Immature natural killer cell (primary cell): ENCODE data around the gene TMEM39A. TPM values are rescaled to one million over a fixed set of nuclear protein-coding genes. Genes with fewer than 3 reads are reported as not detected.
A peak's percentile ranks its signal among the peaks of the same experiment; 100 is the strongest.

Experiments
- DNase-seq, 3 donors: peaks; one replicate each; pipeline ENCODE4 v3.0.0; 2022; ENCODE audit warnings: mixed read lengths in 1 of 3
- H3K27ac Mint-ChIP-seq, 6 donors: one replicate each; pipeline ENCODE4 v1.8.0; 2020; ENCODE audit warnings: mixed read lengths in 6 of 6, mild to moderate bottlenecking in 5 of 6, inconsistent platforms in 4 of 6, moderate library complexity in 3 of 6
- H3K27me3 Mint-ChIP-seq, 3 donors: one replicate each; pipeline ENCODE4 v1.8.0; 2020 to 2021; ENCODE audit warnings: low read depth in 3 of 3, mild to moderate bottlenecking in 3 of 3, mixed read lengths in 3 of 3, moderate library complexity in 3 of 3, inconsistent platforms in 1 of 3
- H3K36me3 Mint-ChIP-seq, 3 donors: one replicate each; pipeline ENCODE4 v1.8.0; 2020; ENCODE audit warnings: mixed read lengths in 3 of 3, inconsistent platforms in 2 of 3, mild to moderate bottlenecking in 2 of 3
- H3K4me1 Mint-ChIP-seq, 2 donors: one replicate each; pipeline ENCODE4 v1.8.0; 2020; ENCODE audit warnings: inconsistent platforms in 2 of 2, mild to moderate bottlenecking in 2 of 2, mixed read lengths in 2 of 2, moderate library complexity in 1 of 2
- H3K4me3 Mint-ChIP-seq, 5 donors: one replicate each; pipeline ENCODE4 v1.8.0; 2020; ENCODE audit warnings: mild to moderate bottlenecking in 5 of 5, mixed read lengths in 5 of 5, inconsistent platforms in 3 of 5, moderate library complexity in 3 of 5
- H3K9me3 Mint-ChIP-seq, 6 donors: one replicate each; pipeline ENCODE4 v1.8.0; 2020; ENCODE audit warnings: mild to moderate bottlenecking in 6 of 6, mixed read lengths in 6 of 6, inconsistent platforms in 4 of 6, moderate library complexity in 3 of 6
- polyA plus RNA-seq, 3 donors: library from polyadenylated mRNA; unstranded; fragments of 300-500 nt; fragmentation: Illumina TruSeq; gene quantifications; one replicate each; pipeline ENCODE4 v1.2.3, GENCODE V29; 2021

The TMEM39A gene
- polyA plus RNA-seq, 3 donors from 2014 or later: 6.5 to 21.6 (median 8.7) TPM

DNA sequence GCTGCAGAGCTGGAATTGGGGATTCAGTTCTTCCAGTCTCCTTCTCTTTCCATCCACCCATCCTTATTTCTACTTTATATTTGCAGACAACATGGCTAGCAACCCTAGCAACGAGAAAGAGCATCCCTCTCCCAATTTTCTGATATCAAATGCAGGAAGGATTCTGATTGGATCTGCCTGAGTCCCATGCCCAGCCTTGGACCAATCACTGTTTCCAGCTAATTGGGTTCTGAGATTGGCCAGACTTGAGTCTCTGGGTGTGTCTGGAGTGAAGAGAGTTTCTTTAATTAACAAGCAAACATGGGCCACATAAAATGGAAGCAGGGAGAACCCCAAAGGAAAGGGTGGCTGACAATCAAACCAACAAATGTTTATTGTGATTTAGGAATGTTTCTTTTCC lies 60.6 kb downstream of the TMEM39A start:
- Mint-ChIP-seq H3K27me3 (peaks cover 0 to 2% (median 0%) of the 10 kb centered on the region in 3 donors), H3K4me1 (no peaks in the 10 kb centered on the region), H3K36me3 (peaks cover 6 to 31% (median 20%) of the 10 kb centered on the region in 3 donors), H3K9me3 (no peaks in the 10 kb centered on the region), H3K27ac (no peak overlapping the region), H3K4me3 (no peak overlapping the region)
- DNase-seq: no peak

DNA sequence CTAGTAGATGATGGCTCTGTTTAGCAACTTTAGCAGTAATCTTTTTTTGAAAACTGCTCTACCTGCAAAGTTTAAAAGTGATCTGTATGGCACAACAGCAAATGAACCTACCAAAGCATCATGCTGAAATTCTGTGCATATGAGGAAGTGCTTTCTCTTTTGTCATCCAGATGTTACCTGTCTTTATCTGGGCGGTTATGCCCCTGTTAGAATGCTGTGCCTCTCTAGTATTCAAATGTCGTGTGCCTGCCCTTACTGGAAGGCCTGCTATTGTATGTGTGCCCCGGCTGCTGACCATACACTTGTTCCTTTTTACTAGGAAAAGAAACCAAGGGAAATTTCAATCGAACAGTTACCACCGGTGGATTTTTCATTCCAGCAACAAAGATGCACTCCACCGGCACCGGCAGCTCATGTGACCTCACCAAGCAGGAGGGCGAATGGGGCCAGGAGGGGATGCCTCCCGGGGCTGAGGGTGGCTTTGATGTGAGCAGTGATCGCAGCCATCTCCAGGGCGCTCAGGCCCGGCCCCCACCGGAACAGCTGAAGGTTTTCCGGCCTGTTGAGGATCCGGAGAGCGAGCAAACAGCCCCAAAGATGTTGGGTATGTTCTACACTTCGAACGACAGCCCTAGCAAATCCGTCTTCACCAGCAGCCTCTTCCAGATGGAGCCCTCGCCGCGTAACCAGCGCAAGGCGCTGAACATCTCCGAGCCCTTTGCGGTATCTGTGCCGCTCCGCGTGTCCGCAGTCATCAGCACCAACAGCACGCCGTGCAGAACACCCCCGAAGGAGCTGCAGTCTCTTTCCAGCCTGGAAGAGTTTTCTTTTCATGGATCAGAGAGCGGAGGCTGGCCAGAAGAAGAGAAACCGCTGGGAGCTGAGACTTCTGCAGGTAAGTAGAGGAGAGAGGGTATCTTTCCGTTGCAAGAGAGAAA lies 61.6 kb downstream of the TMEM39A start:
- H3K4me3 Mint-ChIP-seq: no peak overlapping the region
- no peak for DNase-seq
- peaks cover 6 to 35% (median 16%) of the 10 kb centered on the region in 3 donors for H3K36me3 Mint-ChIP-seq
- H3K27ac Mint-ChIP-seq: peak overlapping the region in 1 of 6 donors; percentile 84
- no peaks in the 10 kb centered on the region for H3K4me1 Mint-ChIP-seq
- peaks cover 0 to 2% (median 0%) of the 10 kb centered on the region in 3 donors for H3K27me3 Mint-ChIP-seq
- no peaks in the 10 kb centered on the region for H3K9me3 Mint-ChIP-seq

DNA sequence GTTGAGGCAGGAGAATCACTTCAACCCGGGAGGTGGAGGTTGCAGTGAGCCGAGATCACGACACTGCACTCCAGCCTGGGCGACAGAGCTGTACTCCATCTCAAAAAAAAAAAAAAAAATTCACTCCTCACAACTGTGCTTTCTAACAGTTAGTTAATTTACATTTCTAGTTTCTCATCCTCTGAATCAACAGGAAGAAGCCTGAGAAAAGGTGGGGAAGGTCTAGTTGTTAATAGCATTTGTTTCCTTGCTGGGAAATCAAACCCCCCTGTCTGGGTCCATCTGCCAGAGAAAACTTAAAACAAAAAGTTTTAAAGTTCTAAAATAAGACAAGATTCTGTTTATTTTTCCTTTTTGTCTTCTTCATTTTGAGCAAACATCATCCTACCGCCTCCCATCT lies 62.3 kb downstream of the TMEM39A start:
- Mint-ChIP-seq H3K27me3 (peaks cover 0 to 2% (median 0%) of the 10 kb centered on the region in 3 donors), H3K27ac (no peak overlapping the region), H3K4me3 (no peak overlapping the region), H3K4me1 (peaks cover 0 to 3% of the 10 kb centered on the region in 2 donors), H3K36me3 (peaks cover 6 to 35% (median 16%) of the 10 kb centered on the region in 3 donors), H3K9me3 (no peaks in the 10 kb centered on the region)
- DNase-seq: no peak

DNA sequence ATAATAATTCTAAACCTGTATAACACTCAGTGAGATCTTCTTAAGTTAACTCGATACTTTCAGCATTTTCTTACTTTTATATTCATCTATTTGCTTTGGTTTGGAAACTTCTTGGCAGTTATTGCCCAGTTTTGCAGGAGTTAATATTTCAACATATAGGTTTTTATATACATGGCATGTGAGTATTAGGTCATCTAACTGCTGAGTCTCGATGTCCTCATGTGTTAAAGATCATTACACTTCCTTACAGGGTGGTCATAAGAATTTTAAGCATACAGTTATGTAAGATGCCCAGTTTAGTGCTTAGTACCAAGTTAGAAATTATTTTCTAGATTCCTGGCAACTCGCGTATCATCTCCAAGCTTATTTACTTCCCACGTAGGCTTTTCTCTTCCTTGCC lies 62.9 kb downstream of the TMEM39A start:
- H3K27ac Mint-ChIP-seq: no peak overlapping the region
- peaks cover 0 to 2% (median 0%) of the 10 kb centered on the region in 3 donors for H3K27me3 Mint-ChIP-seq
- no peak overlapping the region for H3K4me3 Mint-ChIP-seq
- H3K4me1 Mint-ChIP-seq: peaks cover 6 to 10% of the 10 kb centered on the region in 2 donors
- H3K36me3 Mint-ChIP-seq: peaks cover 6 to 35% (median 16%) of the 10 kb centered on the region in 3 donors
- H3K9me3 Mint-ChIP-seq: no peaks in the 10 kb centered on the region
- DNase-seq: no peak

DNA sequence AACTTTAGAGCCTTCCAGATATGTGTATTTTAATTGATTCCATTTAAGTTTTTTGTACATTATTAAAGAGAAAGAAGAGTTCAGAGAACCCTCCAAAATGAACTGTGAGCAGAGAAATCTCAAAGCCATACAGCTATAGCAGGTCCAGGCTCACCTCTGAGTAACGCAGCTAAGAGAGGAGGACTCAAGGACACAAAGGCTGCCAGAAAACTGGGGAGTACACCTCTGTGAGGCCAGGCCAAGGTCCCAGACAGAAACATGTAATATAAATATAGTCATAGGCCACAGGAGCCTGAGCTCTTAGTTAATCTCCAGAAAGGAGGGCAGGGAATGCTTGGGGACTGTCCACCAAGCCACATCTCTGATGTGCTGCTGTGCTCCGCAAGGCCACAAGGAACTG lies 66.5 kb downstream of the TMEM39A start:
- Mint-ChIP-seq H3K27ac (no peak overlapping the region), H3K4me3 (no peak overlapping the region), H3K36me3 (peaks cover 21 to 43% (median 31%) of the 10 kb centered on the region in 3 donors), H3K4me1 (peaks cover 6 to 10% of the 10 kb centered on the region in 2 donors), H3K9me3 (no peaks in the 10 kb centered on the region), H3K27me3 (no peaks in the 10 kb centered on the region)
- no peak for DNase-seq

DNA sequence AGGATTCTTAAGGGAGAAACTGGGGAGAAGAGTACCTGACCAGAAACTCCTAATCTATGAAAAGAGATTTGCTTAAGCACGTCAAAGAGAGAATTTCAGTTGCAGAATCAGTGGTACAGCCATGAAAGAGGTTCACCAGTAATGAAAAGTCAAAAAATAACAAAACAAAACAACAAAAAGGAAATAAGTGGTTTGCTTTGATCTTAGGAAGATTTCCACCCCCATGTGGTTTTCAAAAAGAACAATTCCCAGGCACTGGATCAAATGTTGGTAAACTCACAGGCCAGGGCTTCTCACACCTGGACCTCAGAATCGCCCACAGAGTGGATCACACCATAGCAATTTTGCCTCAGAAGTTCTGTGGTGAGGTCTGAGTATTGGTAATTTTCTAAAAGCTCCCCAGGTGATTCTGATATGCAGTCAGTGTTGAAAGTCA lies 67.5 kb downstream of the TMEM39A start:
- H3K9me3 Mint-ChIP-seq: no peaks in the 10 kb centered on the region
- DNase-seq: peak in 1 of 3 donors; percentile 0
- no peaks in the 10 kb centered on the region for H3K27me3 Mint-ChIP-seq
- peaks cover 14 to 38% (median 28%) of the 10 kb centered on the region in 3 donors for H3K36me3 Mint-ChIP-seq
- no peak overlapping the region for H3K4me3 Mint-ChIP-seq
- peak overlapping the region in 3 of 6 donors; percentile 21 to 71 (median 22) for H3K27ac Mint-ChIP-seq
- peaks cover 6 to 10% of the 10 kb centered on the region in 2 donors for H3K4me1 Mint-ChIP-seq

- Mint-ChIP-seq H3K4me1 (no peaks in the 10 kb centered on the region), H3K4me3 (no peak overlapping the region), H3K27me3 (no peaks in the 10 kb centered on the region), H3K27ac (no peak overlapping the region), H3K36me3 (peaks cover 8 to 28% (median 26%) of the 10 kb centered on the region in 3 donors), H3K9me3 (no peaks in the 10 kb centered on the region)
- no peak for DNase-seq
Observed at GRCh38 chr3:119388577-119388976, 74.8 kb downstream of the TMEM39A start.

- H3K4me3 Mint-ChIP-seq: no peak overlapping the region
- peaks cover 10 to 20% (median 15%) of the 10 kb centered on the region in 3 donors for H3K36me3 Mint-ChIP-seq
- H3K4me1 Mint-ChIP-seq: no peaks in the 10 kb centered on the region
- no peaks in the 10 kb centered on the region for H3K9me3 Mint-ChIP-seq
- no peak for DNase-seq
- H3K27me3 Mint-ChIP-seq: peaks cover 0 to 1% (median 0%) of the 10 kb centered on the region in 3 donors
- H3K27ac Mint-ChIP-seq: no peak overlapping the region
Observed at GRCh38 chr3:119382134-119382533, 81.3 kb downstream of the TMEM39A start.

GRCh38 chr3:119380697-119381096 lies 82.7 kb downstream of the TMEM39A start:
- no peak overlapping the region for H3K27ac Mint-ChIP-seq
- no peak overlapping the region for H3K4me3 Mint-ChIP-seq
- H3K9me3 Mint-ChIP-seq: no peaks in the 10 kb centered on the region
- peaks cover 0 to 1% (median 0%) of the 10 kb centered on the region in 3 donors for H3K27me3 Mint-ChIP-seq
- peaks cover 14 to 23% (median 16%) of the 10 kb centered on the region in 3 donors for H3K36me3 Mint-ChIP-seq
- DNase-seq: no peak
- H3K4me1 Mint-ChIP-seq: no peaks in the 10 kb centered on the region

Other genes starting within 250 kb of the TMEM39A start
- 10 to 100 TPM; 24.0 to 29.0 (median 24.3) TPM for gene B4GALT4, start 222.7 kb downstream of the TMEM39A start, polyA plus RNA-seq
- gene ARHGAP31, start 169.2 kb downstream of the TMEM39A start, polyA plus RNA-seq: 1 to 10 TPM; 1.1 to 4.9 (median 2.8) TPM
- 10 to 100 TPM; 33.8 to 57.7 (median 41.1) TPM for gene POGLUT1, start 5.3 kb upstream of the TMEM39A start, polyA plus RNA-seq
- gene TIMMDC1, start 34.9 kb upstream of the TMEM39A start, polyA plus RNA-seq: 10 to 100 TPM; 54.3 to 78.4 (median 69.4) TPM
- not detected for gene CD80, start 96.0 kb upstream of the TMEM39A start, polyA plus RNA-seq
- 10 to 100 TPM in 1 of 3 donors, 1 to 10 TPM in 2; 7.5 to 13.9 (median 9.4) TPM for gene ADPRH, start 115.9 kb upstream of the TMEM39A start, polyA plus RNA-seq
- gene PLA1A, start 134.3 kb upstream of the TMEM39A start, polyA plus RNA-seq: not detected
- 1 to 10 TPM in 1 of 3 donors, under 1 TPM in 1, not detected in 1; 0.50 to 3.6 TPM for gene POPDC2, start 197.0 kb upstream of the TMEM39A start, polyA plus RNA-seq
- gene COX17, start 213.8 kb upstream of the TMEM39A start, polyA plus RNA-seq: 100 to 1,000 TPM in 2 of 3 donors, 10 to 100 TPM in 1; 65.5 to 112 (median 102) TPM
- gene CFAP91, start 239.4 kb upstream of the TMEM39A start, polyA plus RNA-seq: not detected